HG02571 (cell line): ENCODE data around the gene TLCD1.

ENCODE experiments used
- ATAC-seq: cut with Tn5 transposase; IDR thresholded peaks from one replicate; pipeline ENCODE4 v1.9.1; 2021; ENCODE audit warnings: mild to moderate bottlenecking, moderate library complexity; ENCODE audit not compliant: unreplicated experiment

Gene TLCD1

GRCh38 chr17:28689011-28689410 is 37.0 kb downstream of the TLCD1 start:
- no peak for ATAC-seq

- ATAC-seq, result no peak
These were observed 37.6 kb downstream of the TLCD1 start for GRCh38 chr17:28688481-28688880.

- no peak for ATAC-seq
These were observed 39.7 kb downstream of the TLCD1 start for GRCh38 chr17:28686296-28686695.

- no peak for ATAC-seq
These were observed 40.7 kb downstream of the TLCD1 start for GRCh38 chr17:28685366-28685765.

GRCh38 chr17:28684963-28685362 is 41.1 kb downstream of the TLCD1 start:
- ATAC-seq, result no peak

GRCh38 chr17:28682655-28683054 is 43.4 kb downstream of the TLCD1 start:
- no peak for ATAC-seq

- no peak for ATAC-seq
These were observed 50.1 kb downstream of the TLCD1 start for GRCh38 chr17:28675980-28676379.

- no peak for ATAC-seq
These were observed 50.5 kb downstream of the TLCD1 start for GRCh38 chr17:28675490-28675889.
